T-cell (primary cell): ENCODE data around the gene SF3B5. TPM values are rescaled to one million over a fixed set of nuclear protein-coding genes. Genes with fewer than 3 reads are reported as not detected.

Experiments
- ATAC-seq, 4 experiments: fragments of 200-7000 bp in 3 of 4; fragments of 150-1000 bp in 1 of 4; cut with Tn5 transposase; replicated peaks in 1 of 4; 1 replicate in 3 of 4; 2 replicates in 1 of 4; pipeline ENCODE4 v1.10.0; 2021; ENCODE audit warnings: moderate library complexity in 3 of 4, mild to moderate bottlenecking in 2 of 4, moderate number of reproducible peaks in 1 of 4
- CTCF ChIA-PET, 2 donors: fragments of 300-600 bp; sonication (Branson Sonifier 250); formaldehyde crosslinking; loops; one replicate each; lab custom pipeline; 2022; ENCODE audit warnings: antibody characterized with exemption in 2 of 2; lab: Charles Lee
- POLR2A ChIA-PET, 2 donors: fragments of 300-600 bp; sonication (Branson Sonifier 250); formaldehyde crosslinking; loops; one replicate each; lab custom pipeline; 2022; ENCODE audit warnings: antibody characterized with exemption in 2 of 2; lab: Charles Lee
- DNase-seq, 35 experiments: peaks; one replicate each; pipeline versions ENCODE4 v3.0.0 to v3.0.0-alpha.2; 2013 to 2023
- H3K27ac ChIP-seq: one replicate; pipeline ENCODE4 v1.5.1; 2013; ENCODE audit warnings: low read length
- H3K27me3 ChIP-seq, 2 experiments: replicated peaks in 1 of 2; 1 replicate in 1 of 2; 2 replicates in 1 of 2; pipeline versions ENCODE4 v1.6.1 to v1.7.0; 2013; ENCODE audit warnings: low read length in 1 of 2, mixed read lengths in 1 of 2; ENCODE audit not compliant: control insufficient read depth in 2 of 2, insufficient read depth in 2 of 2; ENCODE audit errors: extremely low read depth in 1 of 2
- H3K36me3 ChIP-seq, 2 donors: 1 replicate in 1 of 2; 2 replicates in 1 of 2; pipeline versions ENCODE4 v1.6.1 to v1.7.0; 2013; ENCODE audit warnings: low read length in 1 of 2; ENCODE audit not compliant: control insufficient read depth in 2 of 2, insufficient read depth in 1 of 2; ENCODE audit errors: extremely low read depth in 1 of 2
- H3K4me1 ChIP-seq, 2 experiments: 1 replicate in 1 of 2; 2 replicates in 1 of 2; pipeline versions ENCODE4 v1.6.1 to v1.7.0; 2013; ENCODE audit warnings: low read length in 2 of 2, mixed read lengths in 1 of 2; ENCODE audit not compliant: insufficient read depth in 2 of 2, control insufficient read depth in 1 of 2; ENCODE audit errors: extremely low read depth in 1 of 2
- H3K4me3 ChIP-seq, 2 donors: 1 replicate in 1 of 2; 2 replicates in 1 of 2; pipeline versions ENCODE4 v1.5.1 to v1.7.0; 2013; ENCODE audit warnings: mild to moderate bottlenecking in 2 of 2, low read length in 1 of 2, moderate library complexity in 1 of 2; ENCODE audit not compliant: control insufficient read depth in 1 of 2; ENCODE audit errors: extremely low read depth in 1 of 2
- H3K9me3 ChIP-seq: 2 replicates; pipeline ENCODE4 v1.7.0; 2013
- H3K27ac Mint-ChIP-seq, 2 donors: one replicate each; pipeline ENCODE4 v1.8.0; 2020 to 2021; ENCODE audit warnings: mild to moderate bottlenecking in 2 of 2, mixed read lengths in 2 of 2
- H3K27me3 Mint-ChIP-seq, 2 donors: one replicate each; pipeline ENCODE4 v1.8.0; 2021 to 2022; ENCODE audit warnings: mixed read lengths in 2 of 2
- H3K36me3 Mint-ChIP-seq: one replicate; pipeline ENCODE4 v1.8.0; 2021; ENCODE audit warnings: mixed read lengths
- H3K4me1 Mint-ChIP-seq, 3 donors: one replicate each; pipeline ENCODE4 v1.8.0; 2020 to 2022; ENCODE audit warnings: mixed read lengths in 3 of 3, mild to moderate bottlenecking in 1 of 3
- H3K4me3 Mint-ChIP-seq, 3 donors: one replicate each; pipeline ENCODE4 v1.8.0; 2020 to 2022; ENCODE audit warnings: mild to moderate bottlenecking in 3 of 3, mixed read lengths in 3 of 3, moderate library complexity in 3 of 3
- H3K9me3 Mint-ChIP-seq, 3 donors: one replicate each; pipeline ENCODE4 v1.8.0; 2020 to 2022; ENCODE audit warnings: mixed read lengths in 3 of 3
- WGBS: methylation state at CpG from one replicate; pipeline ENCODE4 v1.1.5; 2013; ENCODE audit warnings: missing lambda C conversion rate; ENCODE audit not compliant: insufficient coverage; 5-methylcytosine and 5-hydroxymethylcytosine counted together
- total RNA-seq, 35 experiments: library from RNA in 6 of 35; stranded (reverse) in 6 of 35; fragments of 120-200 nt in 1 of 35; gene quantifications; one replicate each; pipeline versions ENCODE4 v1.2.1 to v1.2.4 and lab custom pipeline; 2013 to 2026

The SF3B5 gene
- 100 to 1,000 TPM; 111 to 125 (median 115) TPM for total RNA-seq
- 101 TPM for total RNA-seq (2013)
- 39.3 to 108 (median 70.1) reads per million in 29 experiments for total RNA-seq (lab: John Stamatoyannopoulos, UW)

GRCh38 chr6:144095134-144096002, at the start of gene SF3B5:
SF3B5 (minus strand) TSS chr6:144095573; CDS start chr6:144095497, 76 bp downstream.
- H3K27me3 Mint-ChIP-seq, result no peaks in the 10 kb centered on the region
- peak within 1 kb of the TSS; percentile 92 for H3K27ac ChIP-seq
- H3K4me3 ChIP-seq, result peak within 1 kb of the TSS; percentile 69 to 95
- H3K36me3 Mint-ChIP-seq, result peaks cover under 1% of the 10 kb centered on the region
- H3K9me3 Mint-ChIP-seq, result no peaks in the 10 kb centered on the region
- H3K36me3 ChIP-seq, result no peaks in the 10 kb centered on the region
- ATAC-seq (peak; percentile 97 to 98 (median 98)), DNase-seq (peak; percentile 91 to 100 (median 98))
- under 1% methylated on average over 59 of the region's 60 CpGs for WGBS
- H3K9me3 ChIP-seq, result no peaks in the 10 kb centered on the region
- H3K4me1 ChIP-seq, result peaks cover 12 to 25% of the 10 kb centered on the region in 2 experiments
- no peaks in the 10 kb centered on the region for H3K27me3 ChIP-seq
- H3K4me3 Mint-ChIP-seq, result peak within 1 kb of the TSS; percentile 95 to 99 (median 98)
- H3K4me1 Mint-ChIP-seq, result peaks cover 23 to 34% (median 28%) of the 10 kb centered on the region in 3 donors
- peak within 1 kb of the TSS; percentile 95 to 97 for H3K27ac Mint-ChIP-seq
- ChIA-PET CTCF (interaction anchor here in 1 of 2 donors (0.6 to 1.3 kb wide), 3 partner anchors 124 to 251 kb away, joined by 3 to 4 read pairs (median 3); no protein-coding TSS in a partner anchor), POLR2A (interaction anchor here in 1 of 2 donors (0.7 kb wide), 1 partner anchor 123 kb away, joined by 3 read pairs; no protein-coding TSS in a partner anchor)

GRCh38 chr6:144144996-144145395, 49.6 kb upstream of the SF3B5 start:
- Mint-ChIP-seq H3K27me3 (no peaks in the 10 kb centered on the region), H3K4me3 (no peak overlapping the region), H3K27ac (no peak overlapping the region), H3K4me1 (peaks cover 3 to 7% (median 5%) of the 10 kb centered on the region in 3 donors), H3K36me3 (no peaks in the 10 kb centered on the region), H3K9me3 (no peaks in the 10 kb centered on the region)
- Histone ChIP-seq H3K27me3 (no peaks in the 10 kb centered on the region), H3K27ac (no peak overlapping the region), H3K36me3 (no peaks in the 10 kb centered on the region), H3K4me3 (no peak overlapping the region), H3K9me3 (no peaks in the 10 kb centered on the region), H3K4me1 (peaks cover 0 to 7% of the 10 kb centered on the region in 2 experiments)
- CTCF ChIA-PET, result no interaction called here
- no CpG with 5 or more reads among the region's 1 CpG for WGBS
- DNase-seq (no peak), ATAC-seq (no peak)
- POLR2A ChIA-PET, result no interaction called here

- Histone ChIP-seq H3K27me3 (no peaks in the 10 kb centered on the region), H3K4me3 (no peak overlapping the region), H3K36me3 (no peaks in the 10 kb centered on the region), H3K4me1 (no peaks in the 10 kb centered on the region), H3K9me3 (no peaks in the 10 kb centered on the region), H3K27ac (no peak overlapping the region)
- ATAC-seq, result no peak
- H3K27ac Mint-ChIP-seq, result no peak overlapping the region
- ChIA-PET CTCF (interaction anchor here in 1 of 2 donors (0.5 to 0.9 kb wide), 2 partner anchors 19 to 338 kb away, joined by 3 to 4 read pairs; no protein-coding TSS in a partner anchor), POLR2A (interaction anchor here in 1 of 2 donors (0.6 kb wide), 2 partner anchors 12 to 32 kb away, joined by 3 to 4 read pairs; no protein-coding TSS in a partner anchor)
- H3K9me3 Mint-ChIP-seq, result no peaks in the 10 kb centered on the region
- peaks cover 0 to 4% (median 0%) of the 10 kb centered on the region in 3 donors for H3K4me1 Mint-ChIP-seq
- H3K27me3 Mint-ChIP-seq, result no peaks in the 10 kb centered on the region
- DNase-seq, result no peak
- no peak overlapping the region for H3K4me3 Mint-ChIP-seq
- H3K36me3 Mint-ChIP-seq, result no peaks in the 10 kb centered on the region
These were observed 48.5 kb upstream of the SF3B5 start for GRCh38 chr6:144143878-144144277.

- Histone ChIP-seq H3K36me3 (no peaks in the 10 kb centered on the region), H3K9me3 (no peaks in the 10 kb centered on the region), H3K27me3 (no peaks in the 10 kb centered on the region), H3K4me1 (no peaks in the 10 kb centered on the region), H3K4me3 (no peak overlapping the region), H3K27ac (no peak overlapping the region)
- CTCF ChIA-PET, result interaction anchor here in 1 of 2 donors (0.5 kb wide), 1 partner anchor 11 kb away, joined by 3 read pairs; no protein-coding TSS in a partner anchor
- ATAC-seq (no peak), DNase-seq (no peak)
- WGBS, result no CpG with 5 or more reads among the region's 1 CpG
- Mint-ChIP-seq H3K27me3 (no peaks in the 10 kb centered on the region), H3K27ac (no peak overlapping the region), H3K4me3 (no peak overlapping the region), H3K4me1 (peaks cover 0 to 4% (median 0%) of the 10 kb centered on the region in 3 donors), H3K9me3 (no peaks in the 10 kb centered on the region), H3K36me3 (no peaks in the 10 kb centered on the region)
- POLR2A ChIA-PET, result no interaction called here
These were observed 47.7 kb upstream of the SF3B5 start for GRCh38 chr6:144143106-144143505.

GRCh38 chr6:144141470-144141869, 46.1 kb upstream of the SF3B5 start:
- ChIA-PET POLR2A (interaction anchor here in 1 of 2 donors (0.6 kb wide), 1 partner anchor 422 kb away, joined by 3 read pairs; no protein-coding TSS in a partner anchor), CTCF (no interaction called here)
- Histone ChIP-seq H3K27ac (no peak overlapping the region), H3K27me3 (no peaks in the 10 kb centered on the region), H3K4me3 (no peak overlapping the region), H3K9me3 (no peaks in the 10 kb centered on the region), H3K36me3 (no peaks in the 10 kb centered on the region), H3K4me1 (no peaks in the 10 kb centered on the region)
- no CpG with 5 or more reads among the region's 2 CpGs for WGBS
- Mint-ChIP-seq H3K27ac (no peak overlapping the region), H3K4me1 (no peaks in the 10 kb centered on the region), H3K4me3 (no peak overlapping the region), H3K9me3 (no peaks in the 10 kb centered on the region), H3K27me3 (no peaks in the 10 kb centered on the region), H3K36me3 (no peaks in the 10 kb centered on the region)
- no peak for ATAC-seq
- DNase-seq, result no peak

- no peaks in the 10 kb centered on the region for H3K27me3 Mint-ChIP-seq
- H3K27ac Mint-ChIP-seq, result no peak overlapping the region
- no peak for DNase-seq
- no peak overlapping the region for H3K4me3 ChIP-seq
- no peaks in the 10 kb centered on the region for H3K9me3 Mint-ChIP-seq
- CTCF ChIA-PET, result no interaction called here
- H3K4me3 Mint-ChIP-seq, result no peak overlapping the region
- H3K27me3 ChIP-seq, result no peaks in the 10 kb centered on the region
- no peaks in the 10 kb centered on the region for H3K4me1 ChIP-seq
- H3K36me3 Mint-ChIP-seq, result no peaks in the 10 kb centered on the region
- no peak overlapping the region for H3K27ac ChIP-seq
- no peaks in the 10 kb centered on the region for H3K36me3 ChIP-seq
- WGBS, result no CpG with 5 or more reads among the region's 2 CpGs
- H3K4me1 Mint-ChIP-seq, result no peaks in the 10 kb centered on the region
- no peak for ATAC-seq
- POLR2A ChIA-PET, result interaction anchor here in 1 of 2 donors (0.6 kb wide), 1 partner anchor 422 kb away, joined by 3 read pairs; no protein-coding TSS in a partner anchor
- H3K9me3 ChIP-seq, result no peaks in the 10 kb centered on the region
These were observed 45.5 kb upstream of the SF3B5 start for GRCh38 chr6:144140867-144141266.
